GM23338 (cell line): ENCODE data around the gene TRPC6. TPM values are rescaled to one million over a fixed set of nuclear protein-coding genes. Genes with fewer than 3 reads are reported as not detected.

Source experiments
- ATAC-seq: fragments of 200-7000 bp; cut with Tn5 transposase; 3 replicates; pipeline ENCODE4 v1.9.1; 2020
- DNase-seq: peaks from one replicate; pipeline ENCODE4 v3.0.0-alpha.2; 2015; ENCODE audit warnings: low spot score
- H2AFZ ChIP-seq: fragments of 200-600 bp; sonication (generic); 2 replicates; pipeline ENCODE4 v1.8.0; 2016; ENCODE audit warnings: antibody characterized with exemption, mild to moderate bottlenecking, moderate library complexity
- H3F3A ChIP-seq: fragments of 200-600 bp; sonication (generic); replicated peaks from 2 replicates; pipeline ENCODE4 v1.8.0; 2017; ENCODE audit warnings: antibody characterized with exemption, mixed run types, low read depth
- H3K27ac ChIP-seq: fragments of 200-600 bp; sonication (generic); 2 replicates; pipeline ENCODE4 v1.6.1; 2016; ENCODE audit warnings: low read depth
- H3K27me3 ChIP-seq: fragments of 200-600 bp; sonication (generic); 2 replicates; pipeline ENCODE4 v1.8.0; 2016; ENCODE audit warnings: mild to moderate bottlenecking, mixed run types, moderate library complexity; ENCODE audit not compliant: insufficient read depth
- H3K36me3 ChIP-seq: fragments of 200-600 bp; sonication (generic); 2 replicates; pipeline ENCODE4 v1.8.0; 2016; ENCODE audit warnings: mild to moderate bottlenecking; ENCODE audit not compliant: insufficient read depth
- H3K4me1 ChIP-seq: fragments of 200-600 bp; sonication (generic); 2 replicates; pipeline ENCODE4 v1.8.0; 2016; ENCODE audit warnings: mild to moderate bottlenecking, moderate library complexity; ENCODE audit not compliant: insufficient read depth
- H3K4me2 ChIP-seq: fragments of 200-600 bp; sonication (generic); 2 replicates; pipeline ENCODE4 v1.7.1; 2017; ENCODE audit warnings: mixed run types
- H3K4me3 ChIP-seq: fragments of 200-600 bp; sonication (generic); 2 replicates; pipeline ENCODE4 v1.6.1; 2016; ENCODE audit warnings: mixed run types
- H3K79me2 ChIP-seq: fragments of 200-600 bp; sonication (generic); replicated peaks from 2 replicates; pipeline ENCODE4 v1.8.0; 2017; ENCODE audit warnings: mild to moderate bottlenecking; ENCODE audit not compliant: insufficient read depth
- H3K9me2 ChIP-seq: fragments of 200-600 bp; sonication (generic); 2 replicates; pipeline ENCODE4 v1.8.0; 2017; ENCODE audit not compliant: insufficient read depth
- H4K20me1 ChIP-seq: fragments of 200-600 bp; sonication (generic); replicated peaks from 2 replicates; pipeline ENCODE4 v1.8.0; 2017; ENCODE audit warnings: mild to moderate bottlenecking; ENCODE audit not compliant: insufficient read depth
- H3K27ac Mint-ChIP-seq: 2 replicates; pipeline ENCODE4 v1.8.0; 2020; ENCODE audit warnings: inconsistent platforms, mild to moderate bottlenecking, moderate library complexity, mixed read lengths
- H3K27me3 Mint-ChIP-seq: 3 replicates; pipeline ENCODE4 v1.8.0; 2022; ENCODE audit warnings: low read depth, mild to moderate bottlenecking, moderate library complexity, mixed read lengths, inconsistent platforms; ENCODE audit not compliant: insufficient read depth, poor library complexity
- H3K36me3 Mint-ChIP-seq: 3 replicates; pipeline ENCODE4 v1.8.0; 2021; ENCODE audit warnings: low read depth, mild to moderate bottlenecking, inconsistent platforms, moderate library complexity, mixed read lengths
- H3K4me1 Mint-ChIP-seq: 3 replicates; pipeline ENCODE4 v1.8.0; 2020; ENCODE audit warnings: mild to moderate bottlenecking, inconsistent platforms, mixed read lengths
- H3K4me3 Mint-ChIP-seq: 3 replicates; pipeline ENCODE4 v1.8.0; 2021; ENCODE audit warnings: moderate library complexity, mild to moderate bottlenecking, inconsistent platforms, mixed read lengths
- H3K9me3 Mint-ChIP-seq: 3 replicates; pipeline ENCODE4 v1.8.0; 2020; ENCODE audit warnings: moderate library complexity, mild to moderate bottlenecking, inconsistent platforms, mixed read lengths
- CREB1 ChIP-seq: fragments of 250-450 bp; sonication (Bioruptor Pico); IDR thresholded peaks from 2 replicates; pipeline ENCODE4 v1.5.0; 2020; ENCODE audit warnings: low read depth, mild to moderate bottlenecking, moderate library complexity
- CTCF ChIP-seq, 2 experiments: fragments of 200-600 bp in 1 of 2; sonication (generic) in 1 of 2; conservative IDR thresholded peaks; 2 replicates each; pipeline versions ENCODE4 v1.5.1 to v1.6.1; 2016 to 2017; ENCODE audit warnings: antibody characterized with exemption in 2 of 2, low read depth in 2 of 2, mild to moderate bottlenecking in 2 of 2, moderate library complexity in 1 of 2
- ETS1 ChIP-seq: IDR thresholded peaks from 2 replicates; pipeline ENCODE4 v1.6.1; 2016; ENCODE audit warnings: antibody characterized with exemption
- EZH2 ChIP-seq: fragments of 200-600 bp; sonication (generic); IDR thresholded peaks from one replicate; pipeline ENCODE4 v1.8.0; 2017; ENCODE audit warnings: antibody characterized with exemption, mild to moderate bottlenecking, low read depth; ENCODE audit not compliant: unreplicated experiment
- EZH2phosphoT487 ChIP-seq: fragments of 200-600 bp; sonication (generic); IDR thresholded peaks from one replicate; pipeline ENCODE4 v1.8.1; 2018; ENCODE audit warnings: antibody characterized with exemption; ENCODE audit not compliant: unreplicated experiment
- JUNB ChIP-seq: IDR thresholded peaks from one replicate; pipeline ENCODE4 v1.6.1; 2016; ENCODE audit warnings: antibody characterized with exemption; ENCODE audit not compliant: unreplicated experiment
- NANOG ChIP-seq: IDR thresholded peaks from 2 replicates; pipeline ENCODE4 v1.6.1; 2016; ENCODE audit warnings: antibody characterized with exemption, borderline replicate concordance
- POLR2AphosphoS5 ChIP-seq: IDR thresholded peaks from 2 replicates; pipeline ENCODE4 v1.6.1; 2016; ENCODE audit warnings: antibody characterized with exemption, low read depth
- STAT1 ChIP-seq: IDR thresholded peaks from one replicate; pipeline ENCODE4 v1.6.1; 2016; ENCODE audit warnings: antibody characterized with exemption; ENCODE audit not compliant: unreplicated experiment
- ZNF114 ChIP-seq: fragments of 250-450 bp; sonication (Bioruptor Pico); IDR thresholded peaks from 2 replicates; pipeline ENCODE4 v1.5.0; 2020; ENCODE audit warnings: mild to moderate bottlenecking, moderate library complexity
- ZNF331 ChIP-seq: fragments of 250-450 bp; sonication (Bioruptor Pico); IDR thresholded peaks from 2 replicates; pipeline ENCODE4 v1.5.0; 2020; ENCODE audit warnings: low read depth, mild to moderate bottlenecking, moderate library complexity
- polyA plus RNA-seq: library from polyadenylated mRNA; unstranded; fragments of >200 nt; fragmentation: Nextera tagmentation; extraction: Ambion mirVana; gene quantifications from 2 replicates; pipeline ENCODE4 v1.2.1, GENCODE V29; 2016
- total RNA-seq: library from RNA; depleted of rRNA; stranded (reverse); fragments of >200 nt; shearing (Covaris generic); gene quantifications from 2 replicates; pipeline ENCODE4 v1.2.3, GENCODE V29; 2014
- TF ChIP-seq, protein P1 (sequence below): IDR thresholded peaks from one replicate; pipeline ENCODE4 v1.6.1; 2018; ENCODE audit warnings: antibody characterized with exemption; ENCODE audit not compliant: unreplicated experiment

Gene TRPC6
- total and polyA plus RNA-seq, 2 experiments from 2014 or later: 0.05 to 4.4 TPM

GRCh38 chr11:101442936-101443521 is 140.8 kb downstream of the TRPC6 start:
- Histone ChIP-seq H3K4me2 (no peak overlapping the region), H3K27ac (no peak overlapping the region), H3K4me3 (no peak overlapping the region), H3K36me3 (no peaks in the 10 kb centered on the region), H3K27me3 (no peaks in the 10 kb centered on the region), H3K4me1 (no peaks in the 10 kb centered on the region), H4K20me1 (no peaks in the 10 kb centered on the region), H3F3A (no peaks in the 10 kb centered on the region), H3K9me2 (no peaks in the 10 kb centered on the region; the same call in 1 of the 2 replicates), H3K79me2 (no peaks in the 10 kb centered on the region), H2AFZ (peak overlapping the region; percentile 56; the same call in 1 of the 2 replicates)
- Mint-ChIP-seq H3K9me3 (peaks cover 3% of the 10 kb centered on the region; the same call in 1 of the 3 replicates), H3K27me3 (peaks cover 5% of the 10 kb centered on the region), H3K4me1 (no peaks in the 10 kb centered on the region), H3K36me3 (no peaks in the 10 kb centered on the region), H3K4me3 (no peak overlapping the region), H3K27ac (no peak overlapping the region)
- no peak for DNase-seq
- ATAC-seq: no peak
- TF ChIP-seq ETS1 (no peak), POLR2AphosphoS5 (no peak), ZNF114 (CRISPR knock-in tag) (no peak), STAT1 (no peak), NANOG (no peak), JUNB (no peak), CREB1 (CRISPR knock-in tag) (no peak), EZH2 (no peak)

GRCh38 chr11:101442171-101442570 is 141.6 kb downstream of the TRPC6 start:
- Mint-ChIP-seq H3K4me3 (no peak overlapping the region), H3K27me3 (peaks cover 5% of the 10 kb centered on the region), H3K9me3 (peaks cover 3% of the 10 kb centered on the region; the same call in 1 of the 3 replicates), H3K27ac (no peak overlapping the region), H3K36me3 (no peaks in the 10 kb centered on the region), H3K4me1 (no peaks in the 10 kb centered on the region)
- Histone ChIP-seq H3K36me3 (no peaks in the 10 kb centered on the region), H3K9me2 (no peaks in the 10 kb centered on the region; the same call in 1 of the 2 replicates), H3K4me2 (no peak overlapping the region), H2AFZ (no peak overlapping the region), H3K27ac (no peak overlapping the region), H3K79me2 (no peaks in the 10 kb centered on the region), H3K27me3 (no peaks in the 10 kb centered on the region), H3K4me1 (no peaks in the 10 kb centered on the region), H3F3A (no peaks in the 10 kb centered on the region), H4K20me1 (no peaks in the 10 kb centered on the region), H3K4me3 (no peak overlapping the region)
- ATAC-seq (no peak), DNase-seq (no peak)
- no peak for TF ChIP-seq ZNF114 (CRISPR knock-in tag)
- TF ChIP-seq JUNB: no peak
- TF ChIP-seq EZH2phosphoT487: no peak
- no peak for TF ChIP-seq CREB1 (CRISPR knock-in tag)
- no peak for TF ChIP-seq ZNF331 (CRISPR knock-in tag)
- TF ChIP-seq STAT1: no peak
- TF ChIP-seq EZH2: no peak
- TF ChIP-seq NANOG: no peak
- TF ChIP-seq, protein P1, sequence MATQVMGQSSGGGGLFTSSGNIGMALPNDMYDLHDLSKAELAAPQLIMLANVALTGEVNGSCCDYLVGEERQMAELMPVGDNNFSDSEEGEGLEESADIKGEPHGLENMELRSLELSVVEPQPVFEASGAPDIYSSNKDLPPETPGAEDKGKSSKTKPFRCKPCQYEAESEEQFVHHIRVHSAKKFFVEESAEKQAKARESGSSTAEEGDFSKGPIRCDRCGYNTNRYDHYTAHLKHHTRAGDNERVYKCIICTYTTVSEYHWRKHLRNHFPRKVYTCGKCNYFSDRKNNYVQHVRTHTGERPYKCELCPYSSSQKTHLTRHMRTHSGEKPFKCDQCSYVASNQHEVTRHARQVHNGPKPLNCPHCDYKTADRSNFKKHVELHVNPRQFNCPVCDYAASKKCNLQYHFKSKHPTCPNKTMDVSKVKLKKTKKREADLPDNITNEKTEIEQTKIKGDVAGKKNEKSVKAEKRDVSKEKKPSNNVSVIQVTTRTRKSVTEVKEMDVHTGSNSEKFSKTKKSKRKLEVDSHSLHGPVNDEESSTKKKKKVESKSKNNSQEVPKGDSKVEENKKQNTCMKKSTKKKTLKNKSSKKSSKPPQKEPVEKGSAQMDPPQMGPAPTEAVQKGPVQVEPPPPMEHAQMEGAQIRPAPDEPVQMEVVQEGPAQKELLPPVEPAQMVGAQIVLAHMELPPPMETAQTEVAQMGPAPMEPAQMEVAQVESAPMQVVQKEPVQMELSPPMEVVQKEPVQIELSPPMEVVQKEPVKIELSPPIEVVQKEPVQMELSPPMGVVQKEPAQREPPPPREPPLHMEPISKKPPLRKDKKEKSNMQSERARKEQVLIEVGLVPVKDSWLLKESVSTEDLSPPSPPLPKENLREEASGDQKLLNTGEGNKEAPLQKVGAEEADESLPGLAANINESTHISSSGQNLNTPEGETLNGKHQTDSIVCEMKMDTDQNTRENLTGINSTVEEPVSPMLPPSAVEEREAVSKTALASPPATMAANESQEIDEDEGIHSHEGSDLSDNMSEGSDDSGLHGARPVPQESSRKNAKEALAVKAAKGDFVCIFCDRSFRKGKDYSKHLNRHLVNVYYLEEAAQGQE: no peak
- TF ChIP-seq POLR2AphosphoS5: no peak
- TF ChIP-seq ETS1: no peak
- TF ChIP-seq CTCF (conservative IDR thresholded peaks at IDR 0.05; ENCODE audit: low read depth in 2 of 2): no peak
